KMS-11 (cell line): ENCODE results near the gene PBX3.

Experiments used
- H2AFZ ChIP-seq: fragments of 200-600 bp; sonication (generic); 2 replicates; pipeline ENCODE4 v1.6.1; 2016; ENCODE audit warnings: antibody characterized with exemption, mixed run types, low read depth
- H3K27ac ChIP-seq: fragments of 200-600 bp; sonication (generic); 2 replicates; pipeline ENCODE4 v1.6.1; 2016; ENCODE audit warnings: mild to moderate bottlenecking, mixed run types
- H3K27me3 ChIP-seq: fragments of 200-600 bp; sonication (generic); 2 replicates; pipeline ENCODE4 v1.6.1; 2017; ENCODE audit warnings: mild to moderate bottlenecking, low read depth, mixed run types, moderate library complexity; ENCODE audit not compliant: insufficient read depth
- H3K36me3 ChIP-seq: fragments of 200-600 bp; sonication (generic); 2 replicates; pipeline ENCODE4 v1.6.1; 2017; ENCODE audit warnings: mild to moderate bottlenecking, mixed run types; ENCODE audit not compliant: insufficient read depth
- H3K4me1 ChIP-seq: fragments of 200-600 bp; sonication (generic); 2 replicates; pipeline ENCODE4 v1.6.1; 2016; ENCODE audit warnings: mild to moderate bottlenecking, low read depth, mixed run types; ENCODE audit not compliant: poor library complexity, severe bottlenecking
- H3K4me2 ChIP-seq: fragments of 200-600 bp; sonication (generic); 2 replicates; pipeline ENCODE4 v1.7.0; 2016; ENCODE audit warnings: mild to moderate bottlenecking, mixed run types
- H3K4me3 ChIP-seq: fragments of 200-600 bp; sonication (generic); IDR thresholded peaks from 2 replicates; pipeline ENCODE4 v1.6.1; 2017; ENCODE audit warnings: low read depth, low read length, mixed read lengths; ENCODE audit not compliant: insufficient read depth
- H3K79me2 ChIP-seq: fragments of 200-600 bp; sonication (generic); 2 replicates; pipeline ENCODE4 v1.6.1; 2016; ENCODE audit warnings: low read depth, mixed run types; ENCODE audit not compliant: insufficient read depth
- H3K9ac ChIP-seq: fragments of 200-600 bp; sonication (generic); 2 replicates; pipeline ENCODE4 v1.6.1; 2016; ENCODE audit warnings: mild to moderate bottlenecking, mixed run types
- H4K20me1 ChIP-seq: fragments of 200-600 bp; sonication (generic); 2 replicates; pipeline ENCODE4 v1.6.1; 2016; ENCODE audit warnings: mild to moderate bottlenecking, mixed run types; ENCODE audit not compliant: insufficient read depth
- CTCF ChIP-seq: fragments of 200-600 bp; sonication (generic); conservative IDR thresholded peaks from 2 replicates; pipeline ENCODE4 v1.6.1; 2017; ENCODE audit warnings: low read depth, mild to moderate bottlenecking, antibody characterized with exemption, low read length, moderate library complexity, mixed read lengths

The PBX3 gene

GRCh38 chr9:125984461-125984860 is 237.3 kb downstream of the PBX3 start:
- no peaks in the 10 kb centered on the region for H3K79me2 ChIP-seq
- no peak overlapping the region for H3K4me2 ChIP-seq
- H3K9ac ChIP-seq = no peak overlapping the region
- no peaks in the 10 kb centered on the region for H3K27me3 ChIP-seq
- H4K20me1 ChIP-seq = no peaks in the 10 kb centered on the region
- no peak overlapping the region for H2AFZ ChIP-seq
- no peaks in the 10 kb centered on the region for H3K36me3 ChIP-seq
- no peak overlapping the region for H3K27ac ChIP-seq
- no peaks in the 10 kb centered on the region for H3K4me1 ChIP-seq
- no peak overlapping the region for H3K4me3 ChIP-seq
- no peak for TF ChIP-seq CTCF

GRCh38 chr9:125985142-125985997 is 238.2 kb downstream of the PBX3 start:
- H3K9ac ChIP-seq = no peak overlapping the region
- H3K4me3 ChIP-seq = no peak overlapping the region
- no peaks in the 10 kb centered on the region for H3K27me3 ChIP-seq
- no peak for TF ChIP-seq CTCF
- no peaks in the 10 kb centered on the region for H3K36me3 ChIP-seq
- H3K4me1 ChIP-seq = no peaks in the 10 kb centered on the region
- H4K20me1 ChIP-seq = no peaks in the 10 kb centered on the region
- no peaks in the 10 kb centered on the region for H3K79me2 ChIP-seq
- H3K27ac ChIP-seq = no peak overlapping the region
- no peak overlapping the region for H3K4me2 ChIP-seq
- H2AFZ ChIP-seq = no peak overlapping the region

GRCh38 chr9:125985998-125986655 is 239.0 kb downstream of the PBX3 start:
- no peak overlapping the region for H3K4me3 ChIP-seq
- no peak overlapping the region for H3K4me2 ChIP-seq
- H3K79me2 ChIP-seq = no peaks in the 10 kb centered on the region
- H2AFZ ChIP-seq = no peak overlapping the region
- no peaks in the 10 kb centered on the region for H3K4me1 ChIP-seq
- H3K36me3 ChIP-seq = no peaks in the 10 kb centered on the region
- no peak for TF ChIP-seq CTCF
- H3K9ac ChIP-seq = no peak overlapping the region
- H4K20me1 ChIP-seq = no peaks in the 10 kb centered on the region
- no peak overlapping the region for H3K27ac ChIP-seq
- no peaks in the 10 kb centered on the region for H3K27me3 ChIP-seq

GRCh38 chr9:125986966-125987365 is 239.8 kb downstream of the PBX3 start:
- Histone ChIP-seq H3K36me3 (no peaks in the 10 kb centered on the region), H3K27me3 (no peaks in the 10 kb centered on the region), H3K4me1 (no peaks in the 10 kb centered on the region), H3K4me2 (no peak overlapping the region), H3K9ac (no peak overlapping the region), H3K27ac (no peak overlapping the region), H3K4me3 (no peak overlapping the region), H3K79me2 (no peaks in the 10 kb centered on the region), H4K20me1 (no peaks in the 10 kb centered on the region), H2AFZ (no peak overlapping the region)
- TF ChIP-seq CTCF = no peak
